ENCODE data around the gene USP2. TPM values are rescaled to one million over a fixed set of nuclear protein-coding genes. Genes with fewer than 3 reads are reported as not detected.
A peak's percentile ranks its signal among the peaks of the same experiment; 100 is the strongest.

The USP2 gene
- total RNA-seq, 1 donor from 2014 or later = 6.7 TPM

GRCh38 chr11:119426142-119426541 lies 44.7 kb upstream of the USP2 start:
- no peaks in the 10 kb centered on the region for H3K27me3 ChIP-seq (ENCODE audit: insufficient read depth, low read length)
- no peak overlapping the region for H3K4me2 ChIP-seq (ENCODE audit: low read length)
- TF ChIP-seq, protein P1, sequence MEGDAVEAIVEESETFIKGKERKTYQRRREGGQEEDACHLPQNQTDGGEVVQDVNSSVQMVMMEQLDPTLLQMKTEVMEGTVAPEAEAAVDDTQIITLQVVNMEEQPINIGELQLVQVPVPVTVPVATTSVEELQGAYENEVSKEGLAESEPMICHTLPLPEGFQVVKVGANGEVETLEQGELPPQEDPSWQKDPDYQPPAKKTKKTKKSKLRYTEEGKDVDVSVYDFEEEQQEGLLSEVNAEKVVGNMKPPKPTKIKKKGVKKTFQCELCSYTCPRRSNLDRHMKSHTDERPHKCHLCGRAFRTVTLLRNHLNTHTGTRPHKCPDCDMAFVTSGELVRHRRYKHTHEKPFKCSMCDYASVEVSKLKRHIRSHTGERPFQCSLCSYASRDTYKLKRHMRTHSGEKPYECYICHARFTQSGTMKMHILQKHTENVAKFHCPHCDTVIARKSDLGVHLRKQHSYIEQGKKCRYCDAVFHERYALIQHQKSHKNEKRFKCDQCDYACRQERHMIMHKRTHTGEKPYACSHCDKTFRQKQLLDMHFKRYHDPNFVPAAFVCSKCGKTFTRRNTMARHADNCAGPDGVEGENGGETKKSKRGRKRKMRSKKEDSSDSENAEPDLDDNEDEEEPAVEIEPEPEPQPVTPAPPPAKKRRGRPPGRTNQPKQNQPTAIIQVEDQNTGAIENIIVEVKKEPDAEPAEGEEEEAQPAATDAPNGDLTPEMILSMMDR (IDR thresholded peaks at IDR 0.05; ENCODE audit: insufficient read depth, low read depth, low read length) = no peak
- no peak for TF ChIP-seq EZH2 (IDR thresholded peaks at IDR 0.05; ENCODE audit: insufficient read depth, low read length)
- peaks cover 19% of the 10 kb centered on the region for H3K79me2 ChIP-seq (ENCODE audit: insufficient read depth, low read length)
- Mint-ChIP-seq H3K4me1 (ENCODE audit: low read depth, unreplicated experiment) (peaks cover 4% of the 10 kb centered on the region), H3K36me3 (ENCODE audit: low read depth, unreplicated experiment) (no peaks in the 10 kb centered on the region), H3K27me3 (ENCODE audit: low read depth, unreplicated experiment) (peaks cover 16% of the 10 kb centered on the region), H3K27ac (ENCODE audit: unreplicated experiment) (no peak overlapping the region), H3K9me3 (ENCODE audit: unreplicated experiment) (no peaks in the 10 kb centered on the region), H3K4me3 (ENCODE audit: unreplicated experiment) (no peak overlapping the region)
- FAIRE-seq (no peak), DNase-seq (ENCODE audit: low read depth) (no peak)
- H3K9ac ChIP-seq (ENCODE audit: low read length) = no peak overlapping the region
- peaks cover 14% of the 10 kb centered on the region for H3K9me3 ChIP-seq (ENCODE audit: insufficient read depth, low read depth, low read length)
- H3K4me1 ChIP-seq (ENCODE audit: insufficient read depth, low read length) = peaks cover 7% of the 10 kb centered on the region
- no peak overlapping the region for H3K4me3 ChIP-seq (ENCODE audit: insufficient read depth, low read depth, low read length)
- H2AFZ ChIP-seq (ENCODE audit: low read depth, low read length) = no peak overlapping the region
- H3K27ac ChIP-seq (ENCODE audit: low read depth, low read length) = no peak overlapping the region
- no peaks in the 10 kb centered on the region for H3K36me3 ChIP-seq (ENCODE audit: insufficient read depth, low read length)
- H4K20me1 ChIP-seq (ENCODE audit: insufficient read depth, low read length) = peaks cover 12% of the 10 kb centered on the region

GRCh38 chr11:119424775-119425174 lies 43.3 kb upstream of the USP2 start:
- no peaks in the 10 kb centered on the region for H3K9me3 Mint-ChIP-seq (ENCODE audit: unreplicated experiment)
- H3K27me3 Mint-ChIP-seq (ENCODE audit: low read depth, unreplicated experiment) = peaks cover 16% of the 10 kb centered on the region
- H3K4me3 ChIP-seq (ENCODE audit: insufficient read depth, low read depth, low read length) = no peak overlapping the region
- peaks cover 16% of the 10 kb centered on the region for H3K4me1 ChIP-seq (ENCODE audit: insufficient read depth, low read length)
- peaks cover 25% of the 10 kb centered on the region for H4K20me1 ChIP-seq (ENCODE audit: insufficient read depth, low read length)
- H3K36me3 ChIP-seq (ENCODE audit: insufficient read depth, low read length) = no peaks in the 10 kb centered on the region
- H3K27me3 ChIP-seq (ENCODE audit: insufficient read depth, low read length) = no peaks in the 10 kb centered on the region
- H3K36me3 Mint-ChIP-seq (ENCODE audit: low read depth, unreplicated experiment) = peaks cover 8% of the 10 kb centered on the region
- H3K4me2 ChIP-seq (ENCODE audit: low read length) = no peak overlapping the region
- H3K79me2 ChIP-seq (ENCODE audit: insufficient read depth, low read length) = peaks cover 33% of the 10 kb centered on the region
- DNase-seq (ENCODE audit: low read depth) (no peak), FAIRE-seq (no peak)
- H3K9ac ChIP-seq (ENCODE audit: low read length) = no peak overlapping the region
- H3K9me3 ChIP-seq (ENCODE audit: insufficient read depth, low read depth, low read length) = peaks cover 14% of the 10 kb centered on the region
- no peak overlapping the region for H2AFZ ChIP-seq (ENCODE audit: low read depth, low read length)
- H3K4me1 Mint-ChIP-seq (ENCODE audit: low read depth, unreplicated experiment) = peaks cover 4% of the 10 kb centered on the region
- TF ChIP-seq, protein P1 (IDR thresholded peaks at IDR 0.05; ENCODE audit: insufficient read depth, low read depth, low read length) = no peak
- no peak for TF ChIP-seq EZH2 (IDR thresholded peaks at IDR 0.05; ENCODE audit: insufficient read depth, low read length)
- H3K27ac Mint-ChIP-seq (ENCODE audit: unreplicated experiment) = no peak overlapping the region
- no peak overlapping the region for H3K27ac ChIP-seq (ENCODE audit: low read depth, low read length)
- H3K4me3 Mint-ChIP-seq (ENCODE audit: unreplicated experiment) = no peak overlapping the region

DNA sequence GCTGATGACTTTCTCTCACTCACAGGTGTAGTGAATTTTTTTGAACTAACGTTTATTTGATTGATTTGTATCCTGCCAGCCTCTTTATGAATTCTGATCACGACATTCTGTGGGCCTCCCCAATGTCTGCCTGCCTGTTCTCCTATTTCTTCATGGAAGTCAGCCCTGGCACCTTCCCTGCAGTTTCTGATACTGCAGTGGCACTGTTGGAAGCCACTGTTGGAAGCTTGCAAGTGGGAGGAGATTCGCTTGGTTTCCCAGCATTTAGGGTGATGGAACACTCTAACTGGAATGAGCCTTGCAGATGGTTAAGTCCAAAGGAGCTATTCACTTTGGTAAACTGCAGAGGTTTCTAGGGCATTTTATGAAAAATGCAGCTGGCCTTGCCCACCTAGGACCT lies 42.8 kb upstream of the USP2 start:
- Mint-ChIP-seq H3K27me3 (ENCODE audit: low read depth, unreplicated experiment) (peaks cover 14% of the 10 kb centered on the region), H3K9me3 (ENCODE audit: unreplicated experiment) (no peaks in the 10 kb centered on the region), H3K36me3 (ENCODE audit: low read depth, unreplicated experiment) (peaks cover 13% of the 10 kb centered on the region), H3K4me3 (ENCODE audit: unreplicated experiment) (no peak overlapping the region), H3K27ac (ENCODE audit: unreplicated experiment) (peak overlapping the region; percentile 26), H3K4me1 (ENCODE audit: low read depth, unreplicated experiment) (peaks cover 4% of the 10 kb centered on the region)
- Histone ChIP-seq H4K20me1 (ENCODE audit: insufficient read depth, low read length) (peaks cover 30% of the 10 kb centered on the region), H3K79me2 (ENCODE audit: insufficient read depth, low read length) (peaks cover 38% of the 10 kb centered on the region), H2AFZ (ENCODE audit: low read depth, low read length) (no peak overlapping the region), H3K4me1 (ENCODE audit: insufficient read depth, low read length) (peaks cover 18% of the 10 kb centered on the region), H3K27me3 (ENCODE audit: insufficient read depth, low read length) (no peaks in the 10 kb centered on the region), H3K4me3 (ENCODE audit: insufficient read depth, low read depth, low read length) (no peak overlapping the region), H3K27ac (ENCODE audit: low read depth, low read length) (no peak overlapping the region), H3K4me2 (ENCODE audit: low read length) (no peak overlapping the region), H3K9me3 (ENCODE audit: insufficient read depth, low read depth, low read length) (peaks cover 14% of the 10 kb centered on the region), H3K9ac (ENCODE audit: low read length) (no peak overlapping the region), H3K36me3 (ENCODE audit: insufficient read depth, low read length) (no peaks in the 10 kb centered on the region)
- DNase-seq (ENCODE audit: low read depth) = no peak
- no peak for FAIRE-seq
- TF ChIP-seq, protein P1 (IDR thresholded peaks at IDR 0.05; ENCODE audit: insufficient read depth, low read depth, low read length) = no peak
- no peak for TF ChIP-seq EZH2 (IDR thresholded peaks at IDR 0.05; ENCODE audit: insufficient read depth, low read length)
